NCI-H1436 (cell line): ENCODE measurements around the gene TBC1D9.
A peak's percentile ranks its signal among the peaks of the same experiment; 100 is the strongest.
"Not testable (repeated sequence)": the region's sequence is repeated elsewhere in the genome, so short reads cannot be mapped to it uniquely, and the experiment has no call there.

ENCODE experiments used
- DNase-seq: peaks from one replicate; lab custom pipeline; 2025; lab: John Stamatoyannopoulos, UW

Gene TBC1D9

DNA sequence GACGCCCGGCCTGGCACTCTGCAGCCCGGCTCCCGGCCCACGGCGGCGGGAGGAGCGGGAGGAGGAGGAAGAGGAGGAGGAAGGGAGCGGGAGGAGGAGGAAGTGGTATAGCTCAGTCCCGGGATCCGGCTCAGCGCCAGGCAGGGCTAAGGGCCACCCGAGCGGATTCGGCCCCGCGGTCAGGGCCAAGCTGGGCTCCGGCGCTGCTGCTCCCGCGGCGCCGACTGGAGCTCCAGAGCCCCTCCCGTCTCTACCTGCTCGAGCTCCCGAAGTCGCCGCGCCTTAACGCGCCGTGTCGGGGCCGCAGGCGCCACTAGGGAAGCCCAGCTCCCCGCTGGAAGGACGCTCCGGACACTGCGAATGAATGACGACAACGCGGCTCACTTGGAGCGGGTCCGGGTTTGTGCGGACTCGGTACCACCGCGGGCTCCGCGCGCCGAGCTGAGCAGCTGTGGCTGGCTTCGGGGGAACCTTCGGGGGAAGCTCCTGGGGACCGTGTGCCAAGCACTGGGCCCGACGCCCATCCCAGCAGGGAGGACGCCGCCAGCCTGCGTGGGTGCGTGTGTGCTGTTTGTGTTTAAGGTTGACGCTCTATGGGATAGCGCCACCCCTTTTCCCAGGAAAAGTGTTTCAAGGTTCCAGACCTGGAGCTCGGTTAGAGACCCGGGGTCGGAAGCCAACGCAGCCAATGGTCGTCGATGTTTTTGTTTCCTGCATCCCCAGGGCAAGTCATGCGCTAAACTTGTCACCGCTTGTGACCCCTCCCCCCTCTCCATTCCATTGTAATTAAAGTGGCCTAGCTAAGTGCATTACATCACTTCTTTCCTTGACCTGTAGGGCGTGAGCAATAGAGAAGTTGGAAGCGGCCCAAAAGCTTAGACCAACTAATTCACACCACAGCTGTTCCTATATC lies at the start of gene TBC1D9:
TBC1D9 (minus strand) TSS at position 67 of the 913 bp plus-strand sequence. CDS start 340 bp downstream, outside the sequence.
- peak; percentile 21 for DNase-seq

DNA sequence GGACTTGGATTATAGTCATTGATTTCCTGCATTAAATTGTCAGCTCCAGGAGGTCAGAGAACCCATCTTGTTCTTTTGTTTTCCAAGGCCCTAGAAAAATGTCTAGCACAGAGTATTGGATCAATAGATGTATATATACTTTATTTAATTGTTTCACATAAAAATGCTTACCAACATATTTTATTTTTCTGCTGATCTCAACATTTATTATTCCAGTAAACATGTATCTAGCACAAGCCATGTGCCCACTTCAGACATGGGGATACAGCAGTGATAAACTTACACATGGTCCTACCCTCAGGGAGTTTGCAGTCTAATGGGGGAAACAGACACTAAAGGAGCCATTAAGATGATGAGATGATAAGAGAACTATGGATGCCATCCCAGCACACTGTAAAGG lies 49.1 kb upstream of the TBC1D9 start:
- no peak for DNase-seq

DNA sequence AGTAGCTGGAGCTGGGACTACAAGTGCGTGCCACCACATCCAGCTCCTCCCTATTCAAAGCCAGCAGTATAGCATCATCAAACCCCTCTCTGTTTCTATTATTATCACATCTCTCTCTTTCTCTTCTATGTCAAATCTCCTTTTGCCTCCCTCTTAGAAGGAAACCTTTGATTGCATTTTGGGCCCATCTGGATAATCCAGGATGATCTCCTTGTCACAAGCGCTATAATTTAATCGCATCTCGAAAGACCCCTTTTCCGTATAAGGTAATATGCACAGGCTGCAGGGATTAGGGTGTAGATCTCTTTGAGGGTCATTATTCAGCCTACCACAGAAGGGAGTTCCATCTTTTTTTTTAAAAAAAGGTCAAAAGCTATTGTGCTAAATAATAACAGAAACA lies 46.4 kb upstream of the TBC1D9 start:
- DNase-seq, result no peak

DNA sequence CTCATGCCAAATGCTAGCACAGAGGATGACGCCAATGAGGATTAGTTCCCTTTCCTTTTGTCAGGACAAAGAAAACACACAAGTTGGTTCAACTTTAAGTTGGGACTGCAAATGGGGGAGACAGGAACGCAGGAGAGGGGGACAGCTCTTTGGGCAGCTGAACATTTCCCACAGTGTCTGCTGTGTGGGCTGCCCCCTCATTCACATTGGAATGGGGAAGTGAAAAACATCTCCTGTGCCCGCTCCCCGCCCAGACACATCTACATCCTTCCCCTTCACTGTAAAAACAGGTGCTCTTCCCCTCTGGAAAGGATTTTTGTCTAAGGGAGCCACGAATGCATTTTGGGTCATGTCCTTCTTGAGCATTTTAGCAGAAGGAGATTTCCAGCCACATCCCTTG lies 44.5 kb upstream of the TBC1D9 start:
- no peak for DNase-seq

DNA sequence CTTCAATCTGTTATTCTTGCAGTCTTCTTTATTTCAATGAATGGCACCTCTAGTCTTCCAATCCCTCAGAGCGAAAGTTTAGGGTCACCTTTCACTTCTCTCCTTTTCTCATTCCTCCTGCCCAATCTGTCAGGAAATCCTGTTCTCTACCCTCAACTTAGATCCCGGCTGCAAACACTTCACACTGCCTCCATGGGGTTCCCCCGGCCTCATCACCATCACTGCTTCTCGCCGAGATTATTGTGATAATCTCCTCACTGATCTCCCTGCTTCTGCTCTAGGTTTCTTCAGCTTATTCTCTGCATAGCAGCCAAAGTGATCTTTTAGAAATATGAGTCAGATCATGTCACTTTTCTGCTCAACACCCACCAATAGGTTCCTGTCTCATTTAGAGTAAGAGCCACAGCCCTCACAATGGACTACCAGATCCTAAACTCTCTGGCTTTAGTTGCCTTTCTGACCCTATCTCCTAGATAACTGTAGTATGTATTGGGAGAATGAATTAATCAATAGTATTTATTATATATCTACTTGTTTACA lies 43.6 kb upstream of the TBC1D9 start:
- DNase-seq, result no peak

DNA sequence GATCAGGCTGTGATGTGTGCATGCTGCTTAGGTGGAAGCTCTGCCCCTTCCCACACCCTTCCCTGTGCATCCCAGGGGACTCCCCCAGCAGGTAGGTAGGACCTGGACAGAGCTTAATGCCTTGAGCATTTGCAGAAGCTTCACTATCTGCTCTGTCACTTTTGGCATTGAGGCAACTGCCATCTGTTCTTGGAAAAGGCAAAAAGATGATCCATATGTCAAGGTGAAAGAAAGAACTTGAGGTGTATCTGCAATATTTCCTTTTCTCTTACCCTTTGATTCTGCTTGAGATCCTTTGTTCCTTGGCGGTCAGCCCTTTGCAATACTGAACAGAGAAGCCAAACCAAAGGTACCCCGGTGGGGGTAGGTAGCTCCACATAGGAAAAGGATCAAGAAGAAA lies 37.1 kb upstream of the TBC1D9 start:
- no peak for DNase-seq

DNA sequence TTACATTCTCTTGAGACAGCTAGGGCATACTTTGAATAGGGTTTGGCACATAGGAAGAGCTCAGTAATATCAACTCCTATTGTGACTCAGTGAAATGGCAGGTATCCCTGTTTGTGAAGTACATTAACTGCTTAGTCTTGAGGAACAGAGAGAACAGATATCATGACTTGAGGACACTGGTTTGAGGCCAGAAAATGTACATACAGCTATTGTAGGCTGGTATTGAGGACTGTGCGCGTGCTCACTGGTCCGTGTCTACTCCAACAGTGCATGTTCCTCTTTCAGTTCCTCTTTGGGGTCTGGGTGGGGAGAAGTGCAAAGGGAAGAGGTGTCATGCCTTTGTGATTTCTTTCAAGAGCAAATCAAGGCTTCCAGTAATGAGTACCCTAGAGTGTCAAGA lies 34.6 kb upstream of the TBC1D9 start:
- DNase-seq, result no peak

DNA sequence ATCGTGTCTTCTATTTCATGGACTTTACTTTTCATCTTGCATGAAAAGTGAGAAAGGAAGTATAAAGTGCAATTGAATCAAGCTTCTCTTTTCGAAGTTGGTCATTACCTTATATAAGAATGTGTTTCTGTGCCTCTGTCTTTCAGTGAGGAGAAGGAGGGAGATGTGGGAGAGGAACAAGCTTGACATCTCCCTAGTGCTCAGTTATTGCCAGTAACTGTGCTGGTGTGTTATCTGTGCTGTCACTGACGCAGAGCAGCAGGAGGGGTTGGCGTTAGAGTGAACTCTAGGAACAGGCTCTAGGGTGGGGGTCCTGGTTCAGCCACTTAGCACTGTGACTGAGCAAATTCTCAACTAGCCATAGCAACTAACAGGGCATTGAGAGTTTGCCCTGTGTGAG lies 34.0 kb upstream of the TBC1D9 start:
- DNase-seq, result no peak

DNA sequence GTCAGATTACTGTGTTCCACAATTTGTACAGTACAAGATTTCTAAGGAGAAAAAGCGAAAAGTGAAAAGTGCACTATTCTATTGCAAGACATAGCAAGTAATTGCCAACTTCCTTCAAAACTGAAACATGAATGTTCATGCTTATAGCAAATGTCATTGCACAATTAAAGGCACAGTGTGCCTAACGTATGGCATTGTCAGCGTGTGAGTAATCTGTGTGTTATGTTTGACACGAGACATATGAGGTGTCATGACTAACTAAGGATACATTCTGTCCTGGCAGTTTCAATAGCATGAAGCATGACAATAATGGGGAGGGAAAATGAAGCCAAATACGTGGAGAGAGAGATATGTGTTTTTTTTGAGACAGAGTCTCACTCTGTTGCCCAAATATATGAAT lies 33.6 kb upstream of the TBC1D9 start:
- DNase-seq, result no peak

DNA sequence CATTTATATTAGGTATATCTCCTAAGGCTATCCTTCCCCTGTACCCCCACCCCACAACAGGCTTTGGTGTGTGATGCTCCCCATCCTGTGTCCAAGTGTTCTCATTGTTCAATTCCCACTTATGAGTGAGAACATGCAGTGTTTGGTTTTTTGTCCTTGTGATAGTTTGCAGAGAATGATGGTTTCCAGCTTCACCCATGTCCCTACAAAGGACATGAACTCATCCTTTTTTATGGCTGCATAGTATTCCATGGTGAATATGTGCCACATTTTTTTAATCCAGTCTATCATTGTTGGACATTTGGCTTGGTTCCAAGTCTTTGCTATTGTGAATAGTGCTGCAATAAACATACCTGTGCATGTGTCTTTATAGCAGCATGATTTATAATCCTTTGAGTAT lies 26.6 kb upstream of the TBC1D9 start:
- DNase-seq, result not testable (repeated sequence)

DNA sequence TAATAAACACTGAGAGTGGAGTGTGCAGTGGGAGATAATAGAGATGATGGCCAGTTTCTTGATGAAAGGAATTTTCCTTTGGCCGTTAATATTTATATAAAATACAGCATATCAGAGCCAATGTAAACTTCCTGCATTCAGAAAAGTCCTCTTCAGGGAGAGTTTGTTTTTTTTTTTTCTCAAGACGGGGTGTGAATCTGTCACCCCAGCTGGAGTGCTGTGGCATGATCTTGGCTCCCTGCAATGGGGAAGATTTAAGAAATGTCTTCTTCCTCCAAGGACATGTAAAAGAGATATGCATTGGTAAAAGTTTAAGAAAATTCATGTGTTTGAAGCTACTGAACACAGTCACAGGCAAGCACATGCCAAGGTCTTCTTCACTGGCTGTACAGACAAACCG lies 25.4 kb upstream of the TBC1D9 start:
- DNase-seq, result no peak

DNA sequence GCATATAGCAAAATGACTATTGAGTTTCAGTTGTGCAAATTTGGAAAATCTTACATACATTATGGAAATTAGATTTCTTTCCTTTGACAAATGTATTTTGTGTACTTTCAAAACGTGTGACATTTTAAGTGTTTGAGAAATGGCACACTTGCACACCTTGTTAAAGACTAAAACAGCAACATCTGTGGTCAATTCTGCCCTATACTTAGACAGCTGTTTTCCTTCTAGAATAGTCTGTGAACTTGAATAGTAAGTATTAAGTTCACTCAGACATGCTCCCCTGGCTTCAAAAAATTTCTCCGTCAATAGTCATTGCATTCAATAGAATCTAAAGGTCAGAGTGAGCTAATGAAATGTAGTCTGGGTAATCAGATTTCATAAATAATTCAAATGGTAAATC lies 21.7 kb upstream of the TBC1D9 start:
- no peak for DNase-seq

DNA sequence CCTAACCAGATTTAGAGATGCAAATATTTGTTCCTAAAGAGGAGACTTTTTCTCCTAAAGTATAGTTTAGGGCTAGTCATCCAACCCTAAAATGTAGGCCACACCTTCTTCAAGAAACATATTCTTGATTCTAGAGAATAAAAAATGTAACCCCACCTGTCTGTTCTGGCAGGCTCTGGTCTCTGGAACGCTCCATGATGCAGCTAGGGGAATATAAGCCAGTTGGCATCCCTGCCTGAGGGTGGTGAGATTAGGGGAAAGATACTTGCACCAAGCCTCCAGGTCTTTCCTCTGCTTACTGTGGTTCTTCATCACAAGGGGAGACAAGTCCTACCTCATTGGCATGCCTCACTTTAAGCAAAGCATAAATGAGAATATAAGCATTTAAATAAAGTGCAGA lies 21.2 kb upstream of the TBC1D9 start:
- no peak for DNase-seq

DNA sequence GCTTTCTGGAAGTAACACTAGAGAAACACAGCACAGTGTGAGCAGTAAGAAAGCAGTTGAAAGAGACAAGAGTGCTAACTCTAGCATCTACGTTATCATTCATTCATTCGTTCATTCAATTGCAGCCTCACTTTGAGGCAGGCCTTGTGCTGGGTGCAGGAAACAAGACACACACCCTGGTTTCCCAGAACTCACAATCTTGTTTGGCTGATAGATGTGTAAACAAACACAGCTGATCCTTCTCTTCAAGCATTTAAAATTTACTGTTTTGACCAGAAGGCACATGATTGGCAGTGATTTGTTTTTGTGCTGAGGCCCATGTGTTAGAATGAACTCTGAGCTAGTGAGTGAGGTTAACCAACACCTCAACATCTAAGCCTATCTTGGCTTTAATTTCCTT lies 20.4 kb upstream of the TBC1D9 start:
- DNase-seq, result no peak

DNA sequence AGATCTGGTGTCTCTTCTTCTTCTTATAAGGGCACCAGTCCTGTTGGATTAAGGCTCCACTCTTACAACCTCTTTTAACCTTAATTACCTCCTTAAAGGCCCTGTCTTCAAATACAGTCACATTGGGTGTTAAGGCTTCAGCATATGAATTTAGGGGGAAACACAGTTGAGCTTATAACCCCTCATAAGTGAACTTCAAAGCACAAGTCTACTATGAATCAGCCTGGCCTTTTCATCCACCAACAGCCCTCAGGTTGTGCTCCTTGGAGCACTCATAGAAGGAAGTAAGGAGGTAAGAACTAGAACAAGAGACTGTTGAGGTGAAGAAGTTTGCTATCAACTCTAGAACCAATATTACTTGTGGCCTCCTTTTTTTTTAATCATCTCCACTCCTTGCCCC lies 18.8 kb upstream of the TBC1D9 start:
- DNase-seq, result no peak

DNA sequence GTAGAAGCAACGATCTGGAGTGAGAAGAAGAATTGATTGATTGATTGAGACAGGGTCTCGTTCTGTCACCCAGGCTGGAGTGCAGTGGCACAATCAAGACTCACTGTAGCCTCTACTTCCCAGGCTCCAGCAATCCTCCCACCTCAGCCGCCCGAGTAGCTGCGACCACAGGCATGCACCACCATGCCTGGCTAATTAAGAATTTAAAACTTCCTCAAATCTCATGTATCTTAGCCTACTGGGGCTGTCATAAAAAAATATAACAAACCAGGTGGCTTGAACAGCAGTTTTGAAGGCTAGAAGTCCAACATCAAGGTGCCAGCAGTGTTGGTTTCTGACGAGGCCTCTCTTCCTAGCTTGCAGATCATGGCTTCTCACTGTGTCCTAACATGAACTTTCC lies 18.3 kb upstream of the TBC1D9 start:
- DNase-seq, result no peak

DNA sequence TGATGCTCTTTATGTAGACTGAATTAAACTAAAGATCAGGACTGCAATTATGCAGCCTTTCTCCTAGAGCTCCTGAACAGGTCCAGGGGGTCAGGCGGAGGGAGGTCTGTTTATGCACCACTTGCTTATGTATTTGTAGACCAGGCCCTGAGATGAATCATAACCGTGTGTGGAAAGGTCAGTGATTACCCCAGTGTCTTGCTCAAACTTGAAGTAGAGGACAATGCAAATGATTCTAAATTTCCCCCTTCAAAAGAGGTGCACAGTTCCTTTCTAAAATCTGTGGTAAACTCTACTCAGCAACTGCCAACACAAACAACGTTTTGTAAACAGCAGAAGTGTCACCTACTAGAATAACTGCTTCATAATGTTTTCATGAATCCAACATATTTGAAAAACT lies 13.0 kb upstream of the TBC1D9 start:
- DNase-seq, result no peak

DNA sequence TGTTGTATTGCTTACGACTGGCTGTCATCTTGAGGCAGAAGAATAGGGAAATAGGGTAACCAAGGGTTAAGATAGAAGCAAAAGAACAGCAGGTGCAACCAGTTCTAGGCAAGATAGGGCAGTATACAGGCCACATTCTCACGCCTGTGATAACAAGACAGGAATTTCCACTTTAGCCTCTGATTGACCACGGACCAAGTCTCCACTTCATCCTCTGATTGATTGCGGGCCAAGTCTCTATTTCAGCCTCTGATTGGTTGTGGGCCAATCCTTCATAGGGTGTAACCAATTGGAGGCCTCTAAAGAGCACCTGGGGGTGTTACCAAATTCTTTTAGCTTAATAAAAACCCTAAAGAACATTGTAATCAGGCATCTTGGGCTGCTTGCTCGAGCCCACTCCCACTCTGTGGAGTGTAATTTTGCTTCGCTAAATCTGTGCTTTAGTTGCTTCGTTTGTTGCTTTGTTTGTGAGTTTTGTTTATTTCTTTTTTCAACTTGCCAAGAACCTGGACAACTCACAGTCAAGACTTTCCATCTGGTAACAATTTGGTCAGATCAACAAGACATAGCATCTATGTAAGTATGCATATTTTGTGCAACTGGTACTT lies 8.7 kb upstream of the TBC1D9 start:
- no peak for DNase-seq

DNA sequence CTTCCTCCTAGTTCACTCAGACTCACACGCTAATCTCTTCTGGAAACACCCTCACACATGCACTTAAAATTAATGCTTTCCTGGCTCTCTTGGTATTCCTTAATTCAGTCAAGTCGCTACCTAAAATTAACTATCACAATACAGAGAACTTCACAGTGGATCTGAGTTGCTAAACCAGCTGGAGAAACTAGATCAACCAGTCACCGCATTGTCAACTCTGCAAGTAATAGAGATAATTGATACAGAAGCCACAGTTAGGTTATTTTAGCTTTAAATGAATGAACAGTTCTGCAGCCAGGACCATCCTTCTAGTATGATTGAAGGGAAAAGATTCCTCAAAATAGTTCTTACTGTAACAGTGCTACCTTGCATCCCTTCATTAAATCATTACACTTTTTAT lies 6.0 kb upstream of the TBC1D9 start:
- no peak for DNase-seq

DNA sequence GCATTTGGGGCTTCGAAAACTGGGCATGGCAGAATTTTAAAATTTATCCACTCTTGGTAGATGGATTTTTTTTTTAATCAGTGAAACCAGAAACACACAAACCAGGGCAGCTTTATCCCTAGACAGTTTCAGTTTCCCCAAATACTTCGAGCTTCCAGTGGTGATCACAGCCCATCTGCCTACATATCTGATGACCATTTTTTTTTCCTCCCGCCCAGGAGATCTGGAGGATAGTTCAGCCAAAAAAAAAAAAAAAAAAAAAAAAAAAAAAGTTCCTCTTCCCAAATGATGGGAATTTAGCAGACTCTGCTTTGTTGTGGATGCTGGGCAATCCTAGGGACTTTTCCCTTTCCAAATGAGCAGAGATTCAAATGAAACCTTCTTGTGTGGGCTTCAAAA lies 1.0 kb upstream of the TBC1D9 start:
- no peak for DNase-seq

DNA sequence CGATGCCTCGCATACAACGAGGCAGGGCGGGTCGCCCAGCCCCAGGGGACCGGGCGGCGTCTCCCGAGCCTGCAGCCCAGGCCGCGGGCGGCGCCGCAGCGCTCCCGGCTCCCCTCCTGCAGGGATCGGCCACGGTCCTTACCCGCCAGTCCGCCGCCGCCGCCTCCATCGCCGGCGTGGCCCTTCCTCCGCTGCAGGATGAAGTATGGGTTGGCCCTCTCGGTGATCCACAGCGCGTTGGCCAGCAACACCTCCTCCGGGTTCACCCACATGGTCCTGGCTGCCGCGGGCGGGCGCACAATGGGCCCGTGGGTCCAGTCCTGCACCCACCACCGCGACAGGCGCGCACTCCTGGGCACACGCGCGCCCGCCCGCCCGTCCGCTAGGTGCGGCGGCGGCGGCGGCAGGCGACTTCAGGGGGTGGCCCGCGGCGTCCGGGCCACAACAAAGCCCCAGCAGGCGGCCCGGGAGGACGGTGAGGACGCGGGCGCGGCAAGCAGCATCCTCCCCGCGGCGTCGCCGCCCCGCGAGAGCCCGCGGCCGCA lies 339 bp downstream of the TBC1D9 start:
- peak; percentile 35 for DNase-seq

DNA sequence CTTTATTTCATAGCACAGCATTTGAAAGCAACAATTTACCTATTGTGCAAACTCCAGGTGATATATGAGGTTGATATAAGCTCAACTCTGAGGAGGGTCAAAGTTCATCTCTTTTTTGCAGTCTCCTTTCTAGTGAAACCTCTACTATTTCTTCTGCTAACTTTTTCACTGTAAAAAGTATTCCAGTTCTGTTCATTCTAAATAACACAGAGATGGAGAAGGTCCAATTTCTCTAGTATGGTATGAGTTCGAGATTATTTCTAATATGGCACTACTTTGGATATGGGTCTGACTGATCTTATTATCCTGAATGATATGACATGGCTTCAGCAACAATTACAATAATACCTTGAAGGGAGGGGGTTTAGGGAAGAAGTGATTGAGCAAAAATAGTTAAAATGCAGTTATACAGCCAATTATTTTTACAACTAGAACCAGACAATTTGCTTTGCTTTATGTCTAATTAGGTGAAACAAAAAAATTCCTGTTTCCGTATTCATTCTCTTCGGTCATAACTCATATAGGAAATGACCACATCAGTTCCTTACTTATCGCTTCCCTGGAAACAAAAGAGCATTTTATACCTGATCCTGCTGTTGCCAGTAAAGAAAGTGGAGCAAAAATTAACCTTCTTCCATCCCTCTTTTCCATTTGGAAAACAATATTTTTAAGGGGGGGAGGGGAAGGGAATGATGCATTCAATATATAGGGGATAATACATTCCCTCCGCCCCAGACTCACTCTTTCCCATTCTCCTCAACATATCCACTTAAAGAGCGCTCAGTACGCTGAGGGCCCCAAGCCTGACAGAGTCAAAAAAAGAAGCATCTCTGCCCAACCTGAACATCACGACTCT lies 1.0 kb downstream of the TBC1D9 start:
- no peak for DNase-seq
